Cardiac muscle cell (in vitro differentiated cells and primary cell): ENCODE results near the gene ZNF397. TPM values are rescaled to one million over a fixed set of nuclear protein-coding genes. Genes with fewer than 3 reads are reported as not detected.

Experiments
- DNase-seq, 2 donors: peaks; one replicate each; pipeline versions ENCODE4 v3.0.0 to v3.0.0-alpha.2; 2010 to 2017; ENCODE audit warnings: low read depth in 1 of 2, low spot score in 1 of 2
- H3K27ac ChIP-seq: fragments of 200-600 bp; sonication (generic); 2 replicates; pipeline ENCODE4 v1.5.1; 2016
- H3K27me3 ChIP-seq: fragments of 200-600 bp; sonication (generic); 2 replicates; pipeline ENCODE4 v1.6.0; 2016; ENCODE audit warnings: control low read depth
- H3K36me3 ChIP-seq: fragments of 200-600 bp; sonication (generic); 2 replicates; pipeline ENCODE4 v1.5.1; 2016; ENCODE audit warnings: control low read depth
- H3K4me1 ChIP-seq: fragments of 200-600 bp; sonication (generic); 2 replicates; pipeline ENCODE4 v1.8.1; 2017; ENCODE audit warnings: low read depth, mild to moderate bottlenecking, mixed run types
- H3K4me3 ChIP-seq: fragments of 200-600 bp; sonication (generic); 2 replicates; pipeline ENCODE4 v1.5.1; 2016; ENCODE audit warnings: mild to moderate bottlenecking
- H3K9me3 ChIP-seq: fragments of 200-600 bp; sonication (generic); 2 replicates; pipeline ENCODE4 v1.5.1; 2017; ENCODE audit warnings: low read depth, mild to moderate bottlenecking, control low read depth
- polyA plus RNA-seq: library from polyadenylated mRNA; unstranded; fragments of >200 nt; fragmentation: Nextera tagmentation; extraction: Ambion mirVana; gene quantifications from 2 replicates; pipeline ENCODE4 v1.2.1, GENCODE V29; 2016
- total RNA-seq: library from RNA; depleted of rRNA; stranded (reverse); fragments of >200 nt; gene quantifications from 2 replicates; pipeline ENCODE4 v1.2.3, GENCODE V29; 2016
- TF ChIP-seq, protein P1 (sequence below): IDR thresholded peaks from 2 replicates; pipeline ENCODE4 v1.5.1; 2012; ENCODE audit warnings: low read depth, mild to moderate bottlenecking, low read length

Gene ZNF397
- total and polyA plus RNA-seq, 2 experiments from 2014 or later, result 10.2 to 21.5 TPM

DNA sequence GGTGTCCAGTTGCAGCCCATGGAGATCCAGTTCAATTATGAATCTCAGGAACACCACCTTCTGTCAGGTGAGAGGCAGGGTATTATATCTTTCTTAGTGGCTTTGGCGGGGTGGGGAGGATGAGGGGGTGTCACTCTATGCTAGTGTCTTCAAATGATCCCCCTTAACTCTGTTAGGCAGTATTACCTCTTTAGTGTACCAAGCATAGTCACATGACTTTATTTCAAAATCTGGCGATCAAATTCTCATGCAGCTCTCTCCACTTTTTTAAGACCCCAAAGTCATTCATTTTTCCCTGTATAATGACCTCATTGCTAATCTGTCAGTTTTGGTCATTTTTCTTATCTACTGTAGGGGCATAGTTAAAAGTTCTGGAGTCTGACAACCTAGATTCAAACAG, 50.3 kb downstream of the ZNF397 start:
- Histone ChIP-seq H3K36me3 (peaks cover 4% of the 10 kb centered on the region), H3K27ac (no peak overlapping the region), H3K27me3 (no peaks in the 10 kb centered on the region), H3K4me3 (peak overlapping the region; percentile 67), H3K9me3 (no peaks in the 10 kb centered on the region), H3K4me1 (no peaks in the 10 kb centered on the region)
- no peak for DNase-seq
- TF ChIP-seq, protein P1, sequence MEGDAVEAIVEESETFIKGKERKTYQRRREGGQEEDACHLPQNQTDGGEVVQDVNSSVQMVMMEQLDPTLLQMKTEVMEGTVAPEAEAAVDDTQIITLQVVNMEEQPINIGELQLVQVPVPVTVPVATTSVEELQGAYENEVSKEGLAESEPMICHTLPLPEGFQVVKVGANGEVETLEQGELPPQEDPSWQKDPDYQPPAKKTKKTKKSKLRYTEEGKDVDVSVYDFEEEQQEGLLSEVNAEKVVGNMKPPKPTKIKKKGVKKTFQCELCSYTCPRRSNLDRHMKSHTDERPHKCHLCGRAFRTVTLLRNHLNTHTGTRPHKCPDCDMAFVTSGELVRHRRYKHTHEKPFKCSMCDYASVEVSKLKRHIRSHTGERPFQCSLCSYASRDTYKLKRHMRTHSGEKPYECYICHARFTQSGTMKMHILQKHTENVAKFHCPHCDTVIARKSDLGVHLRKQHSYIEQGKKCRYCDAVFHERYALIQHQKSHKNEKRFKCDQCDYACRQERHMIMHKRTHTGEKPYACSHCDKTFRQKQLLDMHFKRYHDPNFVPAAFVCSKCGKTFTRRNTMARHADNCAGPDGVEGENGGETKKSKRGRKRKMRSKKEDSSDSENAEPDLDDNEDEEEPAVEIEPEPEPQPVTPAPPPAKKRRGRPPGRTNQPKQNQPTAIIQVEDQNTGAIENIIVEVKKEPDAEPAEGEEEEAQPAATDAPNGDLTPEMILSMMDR, result no peak

- no peak for DNase-seq
- TF ChIP-seq, protein P1, result no peak
- Histone ChIP-seq H3K9me3 (no peaks in the 10 kb centered on the region), H3K27ac (no peak overlapping the region), H3K4me1 (no peaks in the 10 kb centered on the region), H3K27me3 (no peaks in the 10 kb centered on the region), H3K4me3 (no peak overlapping the region), H3K36me3 (peaks cover 7% of the 10 kb centered on the region)
Measured at GRCh38 chr18:35296060-35296459, 55.2 kb downstream of the ZNF397 start.

GRCh38 chr18:35303610-35304009, 62.8 kb downstream of the ZNF397 start:
- H3K9me3 ChIP-seq, result no peaks in the 10 kb centered on the region
- TF ChIP-seq, protein P1, result no peak
- H3K27me3 ChIP-seq, result no peaks in the 10 kb centered on the region
- H3K27ac ChIP-seq, result no peak overlapping the region
- no peaks in the 10 kb centered on the region for H3K4me1 ChIP-seq
- peaks cover 15% of the 10 kb centered on the region for H3K36me3 ChIP-seq
- H3K4me3 ChIP-seq, result no peak overlapping the region
- DNase-seq, result no peak

DNA sequence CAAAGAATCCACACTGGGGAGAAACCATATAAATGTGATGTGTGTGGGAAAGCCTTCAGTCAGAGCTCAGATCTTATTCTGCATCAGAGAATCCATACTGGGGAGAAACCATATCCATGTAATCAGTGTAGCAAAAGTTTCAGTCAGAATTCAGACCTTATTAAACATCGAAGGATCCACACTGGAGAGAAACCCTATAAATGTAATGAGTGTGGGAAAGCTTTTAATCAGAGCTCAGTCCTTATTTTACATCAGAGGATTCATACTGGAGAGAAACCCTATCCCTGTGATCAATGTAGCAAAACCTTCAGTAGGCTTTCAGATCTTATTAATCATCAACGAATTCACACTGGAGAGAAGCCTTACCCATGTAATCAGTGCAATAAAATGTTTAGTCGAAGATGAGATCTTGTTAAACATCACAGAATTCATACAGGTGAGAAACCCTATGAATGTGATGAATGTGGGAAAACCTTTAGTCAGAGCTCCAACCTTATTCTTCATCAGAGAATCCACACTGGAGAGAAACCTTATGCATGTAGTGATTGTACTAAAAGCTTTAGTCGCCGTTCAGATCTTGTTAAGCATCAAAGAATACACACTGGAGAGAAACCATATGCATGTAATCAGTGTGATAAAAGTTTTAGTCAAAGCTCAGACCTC, 65.9 kb downstream of the ZNF397 start:
- Histone ChIP-seq H3K4me3 (no peak overlapping the region), H3K36me3 (peaks cover 12% of the 10 kb centered on the region), H3K4me1 (no peaks in the 10 kb centered on the region), H3K27me3 (no peaks in the 10 kb centered on the region), H3K9me3 (no peaks in the 10 kb centered on the region), H3K27ac (no peak overlapping the region)
- no peak for DNase-seq
- TF ChIP-seq, protein P1, result no peak

Other genes with a start within 250 kb of the ZNF397 start
- 20.3 and 22.3 TPM in 2 replicates for gene MAPRE2, start 199.6 kb upstream of the ZNF397 start, total RNA-seq
- 31.0 and 31.9 TPM in 2 replicates for gene MAPRE2, start 199.6 kb upstream of the ZNF397 start, polyA plus RNA-seq
- gene ZSCAN30, start 49.2 kb downstream of the ZNF397 start, total RNA-seq, result 19.7 and 29.5 TPM in 2 replicates
- 19.5 and 36.9 TPM in 2 replicates for gene ZSCAN30, start 49.2 kb downstream of the ZNF397 start, polyA plus RNA-seq
- gene ZNF24, start 103.4 kb downstream of the ZNF397 start, total RNA-seq, result 30.7 and 38.5 TPM in 2 replicates
- 41.1 and 55.4 TPM in 2 replicates for gene ZNF24, start 103.4 kb downstream of the ZNF397 start, polyA plus RNA-seq
- gene ZNF396, start 136.3 kb downstream of the ZNF397 start, total RNA-seq, result 2.8 TPM in 2 replicates
- gene ZNF396, start 136.3 kb downstream of the ZNF397 start, polyA plus RNA-seq, result 3.8 and 8.2 TPM in 2 replicates